Stimulated activated CD8-positive, alpha-beta memory T cell treated with anti-CD3 and anti-CD28 coated beads, Interleukin-15, amount 100 ng/mL, for 4 hours (primary cell): Measurements from ENCODE around the gene GPR15LG.

Source experiments
- DNase-seq, 2 donors: peaks; one replicate each; pipeline ENCODE4 v3.0.0-alpha.2; 2020; ENCODE audit warnings: low read depth in 2 of 2

The GPR15LG gene

DNA sequence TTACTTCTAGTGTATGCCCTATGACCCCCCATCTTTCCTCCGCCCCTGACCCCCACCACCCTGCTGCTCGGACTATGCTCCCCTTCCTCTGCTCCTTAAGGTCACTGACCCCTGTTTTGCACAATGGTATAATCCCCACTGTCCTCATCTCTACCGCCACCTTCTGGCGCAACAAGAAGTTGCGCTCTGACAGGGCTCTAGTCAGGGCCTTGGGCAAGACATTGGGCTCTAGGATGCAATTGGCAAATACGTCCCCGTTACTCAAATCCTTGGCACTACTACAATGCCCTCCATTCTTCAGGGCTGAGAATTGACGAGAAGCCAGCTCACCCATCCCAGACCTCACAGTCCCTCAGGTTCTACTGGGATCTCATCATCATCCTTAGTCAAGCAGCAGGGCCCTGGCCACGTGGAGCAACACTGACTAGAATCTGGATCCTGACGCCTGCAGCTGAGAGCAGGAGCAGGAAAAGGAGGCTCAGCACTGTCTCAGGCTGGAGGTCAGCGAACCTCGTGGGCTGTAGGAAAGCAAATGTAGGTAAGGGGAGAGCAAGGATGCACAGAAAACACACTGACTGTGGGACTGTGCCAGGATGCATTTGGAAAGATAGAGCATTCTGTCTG is 41.1 kb downstream of the GPR15LG start:
- DNase-seq: no peak

- DNase-seq: no peak
These were observed 43.2 kb downstream of the GPR15LG start for GRCh38 chr10:84216834-84217233.

DNA sequence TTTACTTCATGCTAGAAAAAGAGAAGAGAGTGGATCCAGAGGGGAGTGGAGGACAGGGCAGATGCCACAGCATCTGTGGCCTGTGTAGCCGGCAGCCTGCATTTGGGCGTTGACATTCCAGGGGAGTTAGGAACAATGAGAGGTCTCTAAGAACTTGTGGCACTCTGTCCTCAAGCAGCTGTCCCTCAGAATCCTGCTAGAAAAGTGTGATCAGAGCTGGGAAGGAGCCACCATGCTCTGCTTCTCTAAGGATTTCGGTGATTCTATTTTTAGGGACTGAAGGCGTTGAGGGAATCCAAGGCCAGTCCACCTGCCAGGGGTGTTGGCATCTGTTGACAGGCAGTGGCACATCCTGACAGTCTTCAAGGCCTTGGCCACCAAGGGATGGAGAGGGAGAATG is 44.1 kb downstream of the GPR15LG start:
- DNase-seq: no peak

DNA sequence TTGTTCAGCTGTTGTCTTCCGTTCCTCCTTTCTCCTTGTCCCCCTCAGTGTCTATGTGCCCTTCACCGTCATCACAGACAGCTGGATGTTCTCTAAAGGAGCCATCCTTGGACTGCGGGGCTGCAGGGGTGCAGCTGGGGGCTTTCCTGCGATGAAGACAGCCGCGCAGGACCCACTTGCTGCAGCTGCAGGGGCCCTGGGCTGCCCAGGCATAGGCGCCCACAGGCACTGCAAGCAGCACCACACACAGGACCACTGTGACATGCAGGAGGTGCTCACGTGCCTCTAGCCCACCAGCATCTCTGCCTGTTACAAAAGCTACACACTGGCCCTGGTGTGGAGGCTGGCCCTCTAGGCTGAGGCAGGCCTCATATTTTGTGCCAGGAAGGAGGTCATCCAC is 48.3 kb downstream of the GPR15LG start:
- DNase-seq: no peak

DNA sequence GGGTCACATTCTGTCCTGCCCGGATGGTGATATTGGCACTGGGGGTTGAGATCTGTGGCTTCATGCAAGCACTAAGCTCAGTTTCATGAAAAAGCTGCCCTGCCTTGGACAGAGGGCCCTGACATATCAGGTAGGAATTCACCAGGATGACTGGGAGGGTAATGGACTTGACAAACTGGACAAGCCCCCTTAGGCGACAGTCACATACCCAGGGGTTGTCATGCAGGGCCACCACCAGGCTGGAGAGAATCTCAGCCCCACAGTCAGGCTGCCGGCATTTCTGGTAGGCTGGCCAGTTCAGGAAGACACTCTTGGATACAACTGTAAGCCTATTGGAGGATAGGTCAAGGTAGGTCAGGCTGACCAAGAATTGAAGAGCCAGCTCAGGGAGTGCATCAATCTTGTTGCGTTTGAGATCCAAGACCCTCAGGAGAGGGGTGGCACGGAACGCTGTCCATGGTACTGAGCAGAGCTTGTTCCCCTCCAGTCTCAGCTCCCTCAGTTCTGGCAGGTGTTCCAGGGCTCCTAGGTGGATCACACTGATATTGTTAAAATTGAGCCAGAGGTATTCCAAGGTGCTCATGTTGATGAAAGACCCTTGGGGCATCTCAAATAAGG is 50.9 kb downstream of the GPR15LG start:
- DNase-seq: no peak

DNA sequence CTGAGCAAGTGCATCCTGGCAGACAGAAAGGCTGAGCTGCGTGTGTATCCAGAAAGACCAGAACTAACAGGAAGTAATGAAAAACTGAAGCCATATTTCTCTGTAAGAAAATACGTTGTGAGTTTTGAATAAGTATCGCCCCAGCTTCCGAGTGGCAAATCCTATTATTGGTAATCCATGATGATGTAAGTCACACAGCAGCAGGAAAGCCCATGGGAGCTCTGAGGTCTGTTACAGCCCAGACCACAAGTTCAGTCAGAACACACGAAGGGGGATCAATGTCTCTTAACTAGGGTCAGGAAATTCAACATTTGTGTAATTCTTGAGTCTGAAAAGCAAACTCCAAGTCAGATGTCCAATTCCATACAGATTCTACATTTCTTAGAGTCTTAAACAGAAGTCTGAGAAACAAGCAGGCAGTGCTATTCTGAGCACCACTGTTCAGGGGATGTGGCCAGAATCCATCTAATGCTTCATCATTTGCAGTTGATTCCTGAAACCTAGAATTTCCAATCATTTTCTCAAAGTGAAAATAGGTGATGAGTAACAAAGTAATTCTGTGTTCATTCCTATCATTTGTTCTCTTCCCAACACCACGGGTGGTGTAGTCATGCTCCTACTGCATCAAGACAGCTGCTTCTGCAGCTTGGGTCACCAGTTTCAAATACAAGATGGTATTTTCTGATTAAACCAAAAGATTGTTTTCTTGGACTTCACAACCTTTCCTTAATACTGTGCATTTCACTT is 52.0 kb downstream of the GPR15LG start, which contains the start of gene LRIT2:
Gene LRIT2, minus strand, starts transcription at position 118 of the 747 bp plus-strand sequence. Its CDS starts 24 bp downstream, at position 94.
- no peak for DNase-seq

DNA sequence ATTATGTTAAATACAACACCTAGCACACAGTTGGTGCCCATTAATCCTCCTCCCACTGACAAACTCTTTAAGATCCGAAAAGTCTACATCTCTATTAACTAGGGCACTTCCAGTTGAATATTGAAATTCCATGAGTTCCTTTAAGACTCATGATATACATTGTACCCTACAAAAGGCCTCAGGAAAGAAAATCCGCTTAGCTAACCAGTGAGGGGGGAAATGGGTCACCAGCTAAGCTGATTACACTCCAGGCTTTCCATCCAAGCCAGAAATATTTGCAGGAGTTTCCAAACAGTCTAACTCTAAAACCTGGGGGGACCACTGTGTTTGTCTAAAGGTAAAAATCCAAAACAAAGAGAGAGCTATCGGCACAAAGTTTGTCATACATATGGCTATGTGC is 53.0 kb downstream of the GPR15LG start:
- DNase-seq: no peak

DNA sequence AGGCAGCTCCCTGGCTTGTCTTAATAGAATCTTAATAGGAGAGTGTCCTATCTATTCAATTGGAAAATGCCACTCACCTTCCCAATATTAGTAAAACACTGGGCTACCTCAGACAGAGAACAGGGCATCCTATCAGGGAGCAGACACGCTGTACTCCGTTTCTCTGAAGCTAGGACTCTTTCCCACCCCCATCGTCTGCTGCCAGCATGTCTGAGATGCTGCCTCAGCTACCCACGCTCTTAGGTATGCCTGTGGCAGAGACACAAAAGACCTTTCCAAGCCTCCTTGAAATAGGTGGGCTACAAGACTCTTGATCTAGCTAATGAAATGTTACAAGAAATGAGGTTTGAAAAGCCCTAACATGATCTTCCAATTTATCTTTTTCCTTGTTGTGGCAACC is 54.2 kb downstream of the GPR15LG start:
- no peak for DNase-seq

GRCh38 chr10:84230359-84230758 is 56.8 kb downstream of the GPR15LG start:
- DNase-seq: no peak

DNA sequence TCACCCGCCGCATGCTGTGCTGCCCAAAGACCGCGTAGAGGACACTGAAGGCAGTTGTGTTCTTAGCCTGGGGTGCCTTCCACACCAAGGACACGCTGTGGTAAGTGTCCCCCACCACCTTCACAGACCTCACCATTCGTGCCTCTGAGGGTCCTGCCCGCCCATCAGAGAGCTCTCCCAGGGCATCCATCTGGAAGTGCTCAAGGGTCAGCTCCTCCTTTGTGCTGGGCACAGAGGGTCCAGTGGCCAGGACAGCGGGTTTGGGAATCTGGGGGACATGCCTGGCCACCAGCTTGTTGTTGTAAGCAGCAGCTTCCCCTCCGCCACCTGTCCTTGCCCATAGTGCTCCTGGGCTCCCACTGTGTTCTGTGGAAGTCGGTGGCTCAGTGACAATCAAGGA is 58.8 kb downstream of the GPR15LG start:
- DNase-seq: no peak

- no peak for DNase-seq
These were observed 60.3 kb downstream of the GPR15LG start for GRCh38 chr10:84233940-84234339.

GRCh38 chr10:84234479-84234878 is 60.9 kb downstream of the GPR15LG start:
- DNase-seq: no peak
